Keratinocyte (primary cell): Measurements from ENCODE around the gene AJM1. TPM values are rescaled to one million over a fixed set of nuclear protein-coding genes. Genes with fewer than 3 reads are reported as not detected.

Experiments used
- DNase-seq: peaks from one replicate; pipeline ENCODE4 v3.0.0-alpha.2; 2011; ENCODE audit warnings: low read depth, missing footprints, low spot score
- FAIRE-seq: peaks from 2 replicates; lab custom pipeline; 2011; peaks lifted over from hg19 to GRCh38; lab: Jason Lieb, UNC
- H2AFZ ChIP-seq: 2 replicates; pipeline ENCODE4 v1.6.0; 2012; ENCODE audit warnings: low read length, control low read depth, inconsistent platforms; ENCODE audit not compliant: control insufficient read depth
- H3K27ac ChIP-seq: 2 replicates; pipeline ENCODE4 v1.5.1; 2011; ENCODE audit warnings: low read length; ENCODE audit not compliant: control insufficient read depth, insufficient read depth
- H3K27me3 ChIP-seq: 3 replicates; pipeline ENCODE4 v1.6.0; 2011; ENCODE audit warnings: low read length; ENCODE audit not compliant: control insufficient read depth, insufficient read depth; ENCODE audit errors: extremely low read depth
- H3K36me3 ChIP-seq, 2 experiments: 2 replicates in 1 of 2; 3 replicates in 1 of 2; pipeline ENCODE4 v1.5.1; 2011; ENCODE audit warnings: low read length in 2 of 2, mild to moderate bottlenecking in 1 of 2; ENCODE audit not compliant: control insufficient read depth in 2 of 2, insufficient read depth in 2 of 2; ENCODE audit errors: extremely low read depth in 1 of 2
- H3K4me1 ChIP-seq: 3 replicates; pipeline ENCODE4 v1.5.1; 2011; ENCODE audit warnings: low read length; ENCODE audit not compliant: control insufficient read depth, insufficient read depth; ENCODE audit errors: extremely low read depth
- H3K4me2 ChIP-seq: 3 replicates; pipeline ENCODE4 v1.6.0; 2011; ENCODE audit warnings: low read depth, low read length; ENCODE audit not compliant: control insufficient read depth, insufficient read depth; ENCODE audit errors: extremely low read depth
- H3K4me3 ChIP-seq, 3 experiments: fragments of 200-600 bp in 1 of 3; sonication (generic) in 1 of 3; 2 replicates in 2 of 3; 3 replicates in 1 of 3; pipeline ENCODE4 v1.5.1; 2011 to 2016; ENCODE audit warnings: low read length in 3 of 3, mild to moderate bottlenecking in 3 of 3, control low read depth in 2 of 3, inconsistent platforms in 1 of 3, low read depth in 1 of 3, mixed read lengths in 1 of 3, mixed run types in 1 of 3, moderate library complexity in 1 of 3; ENCODE audit not compliant: control insufficient read depth in 2 of 3, insufficient read depth in 2 of 3; ENCODE audit errors: extremely low read depth in 1 of 3
- H3K79me2 ChIP-seq: 2 replicates; pipeline ENCODE4 v1.6.0; 2012; ENCODE audit warnings: low read length; ENCODE audit not compliant: control insufficient read depth, insufficient read depth
- H3K9ac ChIP-seq: 3 replicates; pipeline ENCODE4 v1.6.0; 2011; ENCODE audit warnings: low read length; ENCODE audit not compliant: control insufficient read depth, insufficient read depth; ENCODE audit errors: extremely low read depth
- H3K9me1 ChIP-seq: 3 replicates; pipeline ENCODE4 v1.6.0; 2011; ENCODE audit warnings: low read length; ENCODE audit not compliant: control insufficient read depth, insufficient read depth; ENCODE audit errors: extremely low read depth
- H3K9me3 ChIP-seq: 2 replicates; pipeline ENCODE4 v1.5.1; 2012; ENCODE audit warnings: low read depth, low read length; ENCODE audit not compliant: control insufficient read depth
- H4K20me1 ChIP-seq: 3 replicates; pipeline ENCODE4 v1.6.0; 2011; ENCODE audit warnings: low read length; ENCODE audit not compliant: control insufficient read depth, insufficient read depth; ENCODE audit errors: extremely low read depth
- CTCF ChIP-seq, 3 experiments: IDR thresholded peaks in 1 of 3; conservative IDR thresholded peaks in 1 of 3; optimal IDR thresholded peaks in 1 of 3; 2 replicates in 2 of 3; 3 replicates in 1 of 3; pipeline versions ENCODE3 to v1.5.1; 2011; ENCODE audit warnings: low read length in 3 of 3, mild to moderate bottlenecking in 3 of 3, moderate library complexity in 2 of 3, control low read depth in 1 of 3, inconsistent platforms in 1 of 3; ENCODE audit not compliant: insufficient read depth in 2 of 3; ENCODE audit errors: extremely low read depth in 1 of 3
- EZH2 ChIP-seq: IDR thresholded peaks from one replicate; pipeline ENCODE4 v1.6.1; 2012; ENCODE audit warnings: inconsistent platforms, mild to moderate bottlenecking, low read length, moderate library complexity
- dilution Hi-C: fragments of 300-500 bp; cut with MboI; formaldehyde crosslinking; loops from one replicate; pipeline ENCODE4 v1.7.0; 2020; ENCODE audit warnings: low sequenced_read_pairs; ENCODE audit not compliant: extremely low pct_ligation_motif_present
- polyA plus RNA-seq, 5 experiments: library from polyadenylated mRNA; depleted of rRNA in 3 of 5; stranded (reverse) in 3 of 5; stranded (forward) in 1 of 5; unstranded in 1 of 5; fragments of >200 nt; gene quantifications; 1 replicate in 1 of 5; 2 replicates in 3 of 5; 3 replicates in 1 of 5; pipeline versions ENCODE4 v1.2.1 to v1.2.3, GENCODE V29; 2011 to 2012; ENCODE audit warnings: missing spikeins in 2 of 5, low read depth in 1 of 5, low replicate concordance in 1 of 5

AJM1 gene
- polyA plus RNA-seq, 1 donor (not counting 4 experiments of a cell fraction or from before 2014, with no cell fraction given), result 0.12 TPM

- dilution Hi-C loops, result loop anchor here (25.0 kb wide), 1 partner anchor 131 kb away; the partner anchor contains the start of genes C8G and FBXW5
- Histone ChIP-seq H3K9me1 (no peaks in the 10 kb centered on the region), H3K4me2 (peak overlapping the region; percentile 84), H3K79me2 (peaks cover 34% of the 10 kb centered on the region), H3K9ac (peak overlapping the region; percentile 82), H3K36me3 (peaks cover 0 to 10% of the 10 kb centered on the region in 2 experiments), H4K20me1 (no peaks in the 10 kb centered on the region), H3K9me3 (no peaks in the 10 kb centered on the region), H3K27me3 (no peaks in the 10 kb centered on the region), H2AFZ (peak overlapping the region; percentile 87), H3K4me3 (peak overlapping the region; percentile 61 to 75 (median 74)), H3K27ac (no peak overlapping the region), H3K4me1 (peaks cover 15% of the 10 kb centered on the region)
- FAIRE-seq, result no peak
- no peak for DNase-seq
- TF ChIP-seq EZH2 (no peak), CTCF (optimal IDR thresholded peaks at IDR 0.05 in 1 of 3, IDR thresholded peaks at IDR 0.05 in 1 of 3, conservative IDR thresholded peaks at IDR 0.05 in 1 of 3; ENCODE audit: extremely low read depth in 1 of 3, insufficient read depth in 2 of 3, low read length in 3 of 3) (no peak)
Measured at GRCh38 chr9:136806631-136807201, 35.6 kb upstream of the AJM1 start.

- Histone ChIP-seq H3K4me1 (peaks cover 15% of the 10 kb centered on the region), H3K79me2 (peaks cover 38% of the 10 kb centered on the region), H3K27me3 (no peaks in the 10 kb centered on the region), H3K9me3 (no peaks in the 10 kb centered on the region), H3K4me3 (peak within 1 kb of the TSS; percentile 61 to 88 (median 74)), H3K9me1 (no peaks in the 10 kb centered on the region), H3K9ac (peak within 1 kb of the TSS; percentile 82), H3K4me2 (peak within 1 kb of the TSS; percentile 84), H3K27ac (peak within 1 kb of the TSS; percentile 61), H4K20me1 (no peaks in the 10 kb centered on the region), H2AFZ (peak within 1 kb of the TSS; percentile 87), H3K36me3 (peaks cover 1 to 11% of the 10 kb centered on the region in 2 experiments)
- FAIRE-seq (no peak), DNase-seq (no peak)
- dilution Hi-C loops, result loop anchor here (25.0 kb wide), 1 partner anchor 130 kb away; the partner anchor contains the start of genes C8G and FBXW5
- no peak for TF ChIP-seq CTCF (optimal IDR thresholded peaks at IDR 0.05 in 1 of 3, IDR thresholded peaks at IDR 0.05 in 1 of 3, conservative IDR thresholded peaks at IDR 0.05 in 1 of 3; ENCODE audit: extremely low read depth in 1 of 3, insufficient read depth in 2 of 3, low read length in 3 of 3)
- TF ChIP-seq EZH2, result no peak
Measured at GRCh38 chr9:136807281-136808074, 34.8 kb upstream of the AJM1 start, which contains the start of gene RABL6. Gene RABL6 (plus strand): TSS chr9:136807948. CDS start chr9:136808197, 249 bp downstream.
